Right atrium auricular region (tissue), 2 donors: ENCODE results near the gene RAB28. TPM values are rescaled to one million over a fixed set of nuclear protein-coding genes. Genes with fewer than 3 reads are reported as not detected.

Experiments
- DNase-seq: peaks from one replicate; pipeline ENCODE4 v3.0.0-alpha.2; 2019; ENCODE audit warnings: low spot score
- H3K27ac ChIP-seq, 2 donors: fragments of 200-600 bp; sonication (generic); 1 replicate in 1 of 2; 2 replicates in 1 of 2; pipeline ENCODE4 v1.5.1; 2016 to 2019
- H3K27me3 ChIP-seq, 2 donors: fragments of 200-600 bp; sonication (generic); one replicate each; pipeline versions ENCODE4 v1.5.1 to v1.6.0; 2017 to 2019
- H3K36me3 ChIP-seq: fragments of 200-600 bp; sonication (generic); one replicate; pipeline ENCODE4 v1.5.1; 2016
- H3K4me1 ChIP-seq, 2 donors: fragments of 200-600 bp; sonication (generic); one replicate each; pipeline versions ENCODE4 v1.5.1 to v1.6.0; 2017 to 2019
- H3K4me3 ChIP-seq, 2 donors: fragments of 200-600 bp; sonication (generic); 1 replicate in 1 of 2; 2 replicates in 1 of 2; pipeline ENCODE4 v1.5.1; 2017 to 2019; ENCODE audit warnings: mild to moderate bottlenecking in 1 of 2, moderate library complexity in 1 of 2
- H3K9me3 ChIP-seq, 2 donors: fragments of 200-600 bp; sonication (generic); one replicate each; pipeline ENCODE4 v1.5.1; 2019
- total RNA-seq, 2 donors: library from RNA; depleted of rRNA; stranded (reverse); fragments of >200 nt; gene quantifications; one replicate each; pipeline ENCODE4 v1.1.0, GENCODE V29; 2016
- TF ChIP-seq, protein P1 (sequence below), 2 donors: fragments of 200-600 bp; sonication (generic); IDR thresholded peaks; one replicate each; pipeline ENCODE4 v1.5.1; 2019; ENCODE audit warnings: antibody characterized with exemption in 2 of 2

Gene RAB28
- total RNA-seq, 2 donors from 2014 or later, result 15.3 to 19.8 TPM

DNA sequence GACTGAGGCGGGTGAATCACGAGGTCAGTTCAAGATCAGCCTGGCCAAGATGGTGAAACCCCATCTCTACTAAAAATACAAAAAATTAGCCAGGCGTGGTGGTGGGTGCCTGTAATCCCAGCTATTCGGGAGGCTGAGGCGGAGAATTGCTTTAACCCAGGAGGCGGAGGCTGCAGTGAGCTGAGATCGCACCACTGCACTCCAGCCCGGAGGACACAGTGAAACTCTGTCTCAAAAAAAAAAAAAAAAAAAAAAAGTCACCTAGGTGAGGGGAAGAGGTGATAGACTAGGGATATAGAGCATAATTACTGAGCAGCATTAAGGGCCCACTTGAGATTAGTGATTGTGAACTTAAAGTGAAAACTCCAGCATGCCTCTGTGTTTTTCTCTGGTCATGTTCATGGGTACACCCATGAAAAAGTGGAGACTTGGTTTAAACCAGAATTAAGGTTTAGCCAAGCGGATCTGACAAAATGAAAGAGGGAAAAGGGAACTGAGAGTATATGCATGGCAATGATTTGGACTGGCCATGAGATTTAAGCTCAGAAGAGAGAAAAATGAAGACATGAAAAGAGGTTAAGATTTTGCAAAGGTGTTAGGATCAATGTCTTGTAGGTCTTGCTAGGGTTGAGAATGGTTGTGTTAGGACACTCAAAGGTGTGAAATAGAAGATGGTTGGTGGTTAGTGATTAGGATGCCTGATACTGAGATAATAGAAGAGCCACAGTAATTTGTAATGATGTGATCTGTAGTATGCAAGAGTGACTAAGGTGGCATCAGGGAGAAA, 105.0 kb downstream of the RAB28 start:
- Histone ChIP-seq H3K27me3 (no peaks in the 10 kb centered on the region), H3K27ac (no peak overlapping the region), H3K9me3 (no peaks in the 10 kb centered on the region), H3K4me3 (no peak overlapping the region), H3K36me3 (peaks cover 3% of the 10 kb centered on the region), H3K4me1 (no peaks in the 10 kb centered on the region)
- no peak for DNase-seq
- TF ChIP-seq, protein P1, sequence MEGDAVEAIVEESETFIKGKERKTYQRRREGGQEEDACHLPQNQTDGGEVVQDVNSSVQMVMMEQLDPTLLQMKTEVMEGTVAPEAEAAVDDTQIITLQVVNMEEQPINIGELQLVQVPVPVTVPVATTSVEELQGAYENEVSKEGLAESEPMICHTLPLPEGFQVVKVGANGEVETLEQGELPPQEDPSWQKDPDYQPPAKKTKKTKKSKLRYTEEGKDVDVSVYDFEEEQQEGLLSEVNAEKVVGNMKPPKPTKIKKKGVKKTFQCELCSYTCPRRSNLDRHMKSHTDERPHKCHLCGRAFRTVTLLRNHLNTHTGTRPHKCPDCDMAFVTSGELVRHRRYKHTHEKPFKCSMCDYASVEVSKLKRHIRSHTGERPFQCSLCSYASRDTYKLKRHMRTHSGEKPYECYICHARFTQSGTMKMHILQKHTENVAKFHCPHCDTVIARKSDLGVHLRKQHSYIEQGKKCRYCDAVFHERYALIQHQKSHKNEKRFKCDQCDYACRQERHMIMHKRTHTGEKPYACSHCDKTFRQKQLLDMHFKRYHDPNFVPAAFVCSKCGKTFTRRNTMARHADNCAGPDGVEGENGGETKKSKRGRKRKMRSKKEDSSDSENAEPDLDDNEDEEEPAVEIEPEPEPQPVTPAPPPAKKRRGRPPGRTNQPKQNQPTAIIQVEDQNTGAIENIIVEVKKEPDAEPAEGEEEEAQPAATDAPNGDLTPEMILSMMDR (IDR thresholded peaks at IDR 0.05), result no peak

DNA sequence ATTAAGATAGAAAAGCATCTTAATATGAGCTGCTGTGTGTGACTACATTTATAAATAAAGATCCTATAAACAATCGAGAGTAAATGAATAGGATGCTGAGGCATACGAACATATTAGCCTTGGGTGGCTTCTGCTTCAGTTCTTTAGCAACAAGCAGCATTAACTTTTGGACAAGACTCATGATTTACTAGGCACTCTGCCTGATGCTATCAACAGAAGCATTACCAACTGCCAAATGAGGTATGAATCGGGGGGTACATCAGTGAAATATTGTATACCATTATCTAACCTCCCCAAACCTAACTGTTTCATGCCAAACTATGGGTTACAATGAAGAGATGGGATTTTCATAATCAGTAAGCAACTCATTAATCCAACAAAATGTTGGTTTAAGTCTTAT, 113.1 kb downstream of the RAB28 start:
- Histone ChIP-seq H3K4me3 (no peak overlapping the region), H3K4me1 (no peaks in the 10 kb centered on the region), H3K9me3 (no peaks in the 10 kb centered on the region), H3K27me3 (no peaks in the 10 kb centered on the region), H3K27ac (no peak overlapping the region), H3K36me3 (no peaks in the 10 kb centered on the region)
- TF ChIP-seq, protein P1 (IDR thresholded peaks at IDR 0.05), result no peak
- no peak for DNase-seq

DNA sequence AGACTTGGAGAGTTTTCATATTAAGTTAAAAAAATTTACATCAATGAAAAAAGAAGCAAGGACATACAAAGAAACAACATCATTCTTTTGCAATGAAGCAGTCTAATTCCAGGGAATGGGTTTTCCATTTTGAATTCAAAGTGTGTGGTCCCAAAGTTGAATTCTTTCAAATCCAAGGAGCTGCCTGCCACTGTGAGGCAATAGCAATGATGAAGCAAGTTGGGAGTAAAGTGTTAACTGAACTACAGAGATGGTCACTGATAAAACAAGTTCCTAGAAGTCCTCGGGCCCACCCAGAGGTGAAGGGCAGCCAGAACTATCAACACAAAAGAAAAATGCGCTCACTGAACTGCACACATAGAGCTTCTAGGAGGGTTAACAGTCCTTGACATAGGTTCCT, 115.9 kb downstream of the RAB28 start:
- H3K36me3 ChIP-seq, result no peaks in the 10 kb centered on the region
- TF ChIP-seq, protein P1 (IDR thresholded peaks at IDR 0.05), result no peak
- no peak for DNase-seq
- no peaks in the 10 kb centered on the region for H3K9me3 ChIP-seq
- no peaks in the 10 kb centered on the region for H3K4me1 ChIP-seq
- H3K27ac ChIP-seq, result no peak overlapping the region
- H3K4me3 ChIP-seq, result no peak overlapping the region
- no peaks in the 10 kb centered on the region for H3K27me3 ChIP-seq

DNA sequence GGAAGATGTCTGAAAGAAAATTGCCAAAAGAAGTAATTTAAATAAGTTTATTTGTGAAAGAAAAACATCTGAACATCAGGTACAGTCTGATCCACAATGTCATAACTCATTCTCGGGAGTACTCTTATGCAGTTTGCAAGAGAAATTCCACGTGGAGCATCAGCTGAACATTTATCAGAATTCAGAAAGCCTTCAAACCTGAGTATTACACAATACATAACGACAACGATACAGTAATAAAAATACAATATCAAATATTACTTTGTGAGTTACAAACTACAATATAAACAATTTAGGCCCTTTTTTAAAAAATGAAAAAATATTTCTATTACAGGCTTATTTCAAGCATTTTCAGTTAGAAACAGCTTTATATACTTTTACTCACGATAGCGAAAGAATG, 116.4 kb downstream of the RAB28 start:
- Histone ChIP-seq H3K36me3 (no peaks in the 10 kb centered on the region), H3K9me3 (no peaks in the 10 kb centered on the region), H3K4me3 (no peak overlapping the region), H3K27ac (no peak overlapping the region), H3K27me3 (no peaks in the 10 kb centered on the region), H3K4me1 (no peaks in the 10 kb centered on the region)
- no peak for DNase-seq
- TF ChIP-seq, protein P1 (IDR thresholded peaks at IDR 0.05), result no peak

DNA sequence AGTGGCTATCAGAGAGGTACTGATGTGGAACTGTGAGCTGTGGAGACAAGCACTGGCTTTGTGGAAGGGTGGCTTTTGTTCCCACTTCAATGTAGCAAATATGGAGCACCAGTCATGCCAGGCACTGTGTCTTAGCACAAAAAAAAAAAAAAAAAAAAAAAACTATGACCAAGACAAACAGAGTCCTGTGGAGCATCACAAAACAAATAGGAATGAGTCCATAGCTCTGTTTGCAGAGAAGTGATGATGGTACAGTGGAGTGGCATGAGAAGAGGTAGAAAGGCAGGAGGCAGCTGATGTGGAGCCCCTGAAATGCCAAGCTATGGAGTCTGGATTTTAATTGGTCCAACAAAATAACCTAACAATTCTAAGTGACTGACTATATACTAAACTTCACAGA, 116.9 kb downstream of the RAB28 start:
- TF ChIP-seq, protein P1 (IDR thresholded peaks at IDR 0.05), result no peak
- Histone ChIP-seq H3K9me3 (no peaks in the 10 kb centered on the region), H3K36me3 (no peaks in the 10 kb centered on the region), H3K4me3 (no peak overlapping the region), H3K27ac (no peak overlapping the region), H3K4me1 (no peaks in the 10 kb centered on the region), H3K27me3 (no peaks in the 10 kb centered on the region)
- DNase-seq, result no peak

DNA sequence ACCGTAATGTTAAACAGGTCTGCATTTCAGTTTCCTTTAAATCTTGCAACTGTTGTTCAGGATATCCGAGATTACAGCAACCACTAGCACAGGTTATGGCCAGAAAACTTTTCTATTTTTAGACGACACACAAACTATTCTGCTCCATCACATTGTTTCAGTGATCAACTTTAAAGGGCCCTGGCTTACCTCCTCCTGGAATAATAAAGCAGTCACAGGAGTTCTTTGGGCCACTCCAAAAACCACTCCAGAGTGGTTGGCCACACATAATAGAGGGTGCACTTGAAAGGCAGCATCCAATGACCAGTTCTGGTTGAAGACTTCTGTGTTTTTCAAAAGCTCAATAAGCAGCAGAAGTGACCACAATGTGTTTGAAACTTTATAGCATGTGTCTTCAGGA, 118.9 kb downstream of the RAB28 start:
- Histone ChIP-seq H3K27ac (no peak overlapping the region), H3K4me1 (no peaks in the 10 kb centered on the region), H3K36me3 (no peaks in the 10 kb centered on the region), H3K4me3 (no peak overlapping the region), H3K9me3 (no peaks in the 10 kb centered on the region), H3K27me3 (no peaks in the 10 kb centered on the region)
- DNase-seq, result no peak
- TF ChIP-seq, protein P1 (IDR thresholded peaks at IDR 0.05), result no peak
